HFF-Myc (cell line): ENCODE data around the gene TNFRSF14.
A peak's percentile ranks its signal among the peaks of the same experiment; 100 is the strongest.

Experiments
- DNase-seq: peaks from one replicate; pipeline ENCODE4 v3.0.0-alpha.2; 2011; ENCODE audit warnings: low read depth; ENCODE audit errors: extremely low read depth
- H3K4me3 ChIP-seq: replicated peaks from 2 replicates; pipeline ENCODE4 v1.5.1; 2011; ENCODE audit warnings: low read depth, mild to moderate bottlenecking, control low read depth, low read length
- TF ChIP-seq, protein P1 (sequence below): IDR thresholded peaks from 2 replicates; pipeline ENCODE4 v1.5.1; 2012; ENCODE audit warnings: mild to moderate bottlenecking, low read depth, low read length, control low read depth; ENCODE audit errors: missing control alignments

TNFRSF14 gene

GRCh38 chr1:2538872-2539271 lies 17.3 kb upstream of the TNFRSF14 start:
- no peak for DNase-seq
- TF ChIP-seq, protein P1, sequence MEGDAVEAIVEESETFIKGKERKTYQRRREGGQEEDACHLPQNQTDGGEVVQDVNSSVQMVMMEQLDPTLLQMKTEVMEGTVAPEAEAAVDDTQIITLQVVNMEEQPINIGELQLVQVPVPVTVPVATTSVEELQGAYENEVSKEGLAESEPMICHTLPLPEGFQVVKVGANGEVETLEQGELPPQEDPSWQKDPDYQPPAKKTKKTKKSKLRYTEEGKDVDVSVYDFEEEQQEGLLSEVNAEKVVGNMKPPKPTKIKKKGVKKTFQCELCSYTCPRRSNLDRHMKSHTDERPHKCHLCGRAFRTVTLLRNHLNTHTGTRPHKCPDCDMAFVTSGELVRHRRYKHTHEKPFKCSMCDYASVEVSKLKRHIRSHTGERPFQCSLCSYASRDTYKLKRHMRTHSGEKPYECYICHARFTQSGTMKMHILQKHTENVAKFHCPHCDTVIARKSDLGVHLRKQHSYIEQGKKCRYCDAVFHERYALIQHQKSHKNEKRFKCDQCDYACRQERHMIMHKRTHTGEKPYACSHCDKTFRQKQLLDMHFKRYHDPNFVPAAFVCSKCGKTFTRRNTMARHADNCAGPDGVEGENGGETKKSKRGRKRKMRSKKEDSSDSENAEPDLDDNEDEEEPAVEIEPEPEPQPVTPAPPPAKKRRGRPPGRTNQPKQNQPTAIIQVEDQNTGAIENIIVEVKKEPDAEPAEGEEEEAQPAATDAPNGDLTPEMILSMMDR = no peak
- H3K4me3 ChIP-seq = no peak overlapping the region

DNA sequence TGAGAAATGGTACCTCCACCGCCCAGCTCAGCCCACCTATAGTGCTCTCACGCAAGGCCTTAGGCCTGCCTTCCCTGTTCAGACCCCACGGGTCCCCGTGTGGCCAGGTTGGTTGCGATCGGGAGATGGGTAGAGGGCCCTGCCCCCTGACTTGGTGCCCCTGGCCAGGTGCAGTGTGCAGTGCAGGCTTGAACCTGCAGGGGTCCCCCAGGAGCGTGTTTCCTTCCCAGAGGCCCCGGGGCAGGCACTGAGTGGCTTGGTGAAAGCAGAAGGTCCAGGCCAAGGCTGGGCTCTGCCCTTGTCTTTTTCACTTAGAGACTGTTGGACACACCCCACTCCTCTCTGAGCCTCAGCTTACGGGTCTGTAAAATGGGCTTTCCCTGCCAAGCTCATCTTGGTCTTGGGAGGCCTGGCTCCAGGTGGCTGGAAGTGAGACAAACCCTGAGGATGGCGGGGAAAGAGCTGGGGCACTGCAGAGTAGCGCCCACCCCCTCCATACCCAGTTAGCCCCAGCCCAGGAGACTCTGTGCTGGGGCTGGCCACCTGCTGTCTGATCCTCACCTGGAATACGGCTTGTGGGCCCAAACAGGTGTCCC lies 16.8 kb upstream of the TNFRSF14 start:
- no peak overlapping the region for H3K4me3 ChIP-seq
- DNase-seq = no peak
- TF ChIP-seq, protein P1 = peak; percentile 33

DNA sequence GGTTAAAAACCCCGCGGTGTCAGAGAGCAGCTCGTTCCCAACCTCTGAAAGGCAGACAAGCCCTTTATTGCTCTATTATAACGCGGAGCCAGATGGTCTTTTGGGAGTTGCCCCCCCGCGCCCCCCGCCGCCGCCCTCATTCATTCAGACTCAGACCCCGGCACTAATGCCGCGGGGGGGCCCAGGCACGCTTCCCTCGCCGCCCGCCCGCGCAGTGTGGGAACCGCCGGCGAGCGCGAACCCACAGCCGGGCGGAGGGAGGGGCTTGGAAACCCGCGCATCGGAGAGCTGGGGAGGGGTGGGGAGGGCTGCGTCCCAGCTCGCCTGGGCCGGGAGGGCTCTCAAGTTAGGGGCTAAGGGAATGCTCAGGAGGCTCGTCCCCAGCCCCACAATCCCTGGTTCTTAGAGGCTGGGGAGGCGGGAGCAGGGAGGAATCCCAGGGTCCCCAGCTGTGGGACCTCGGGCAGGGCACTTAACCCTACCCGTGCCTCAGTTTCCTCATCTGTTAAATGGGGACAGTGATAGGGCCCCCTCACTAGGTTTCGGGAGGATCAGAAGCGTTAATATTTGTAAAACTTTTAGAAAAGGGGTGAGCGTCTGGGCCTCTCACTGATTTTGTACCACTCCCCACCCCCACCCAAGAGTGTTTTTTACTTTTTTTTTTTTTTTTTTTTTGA lies 15.2 kb upstream of the TNFRSF14 start:
- H3K4me3 ChIP-seq = no peak overlapping the region
- TF ChIP-seq, protein P1 = no peak
- DNase-seq = no peak

GRCh38 chr1:2541619-2542245 lies 14.4 kb upstream of the TNFRSF14 start:
- no peak for DNase-seq
- no peak overlapping the region for H3K4me3 ChIP-seq
- TF ChIP-seq, protein P1 = no peak

DNA sequence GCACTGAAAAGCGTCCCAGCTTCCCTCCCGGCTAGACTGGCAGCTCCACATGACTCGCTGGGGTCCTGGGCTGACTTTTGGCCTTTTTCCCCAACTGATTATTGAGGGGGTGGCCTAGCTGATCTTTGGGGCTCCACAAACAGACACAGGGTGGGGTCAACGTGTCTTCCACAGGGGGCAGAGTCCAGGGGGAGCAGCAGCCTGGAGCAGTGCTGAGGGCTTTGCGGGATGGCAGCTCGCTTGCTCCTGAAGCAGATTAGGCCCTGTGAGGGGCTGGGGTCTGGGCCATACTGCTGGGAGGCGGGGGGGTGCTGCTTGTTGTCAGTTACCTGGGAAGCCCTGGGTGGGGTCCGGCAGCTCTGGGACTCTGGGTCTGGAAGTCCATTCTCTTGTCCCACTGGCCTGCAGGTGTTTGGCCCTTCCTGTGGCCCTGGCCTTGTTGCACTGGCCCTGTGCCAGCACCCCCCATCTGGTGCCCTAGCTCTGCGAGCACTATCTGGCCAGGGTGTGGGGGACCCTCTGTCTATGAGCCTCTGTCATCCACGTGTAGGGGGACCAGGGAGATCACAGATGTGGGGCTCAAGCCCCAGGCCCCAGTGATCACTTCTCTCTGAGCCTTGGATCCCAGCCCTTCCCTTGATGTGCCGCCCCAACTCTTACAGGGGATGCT lies 13.8 kb upstream of the TNFRSF14 start:
- TF ChIP-seq, protein P1 = no peak
- no peak for DNase-seq
- no peak overlapping the region for H3K4me3 ChIP-seq

GRCh38 chr1:2543543-2544092 lies 12.6 kb upstream of the TNFRSF14 start:
- TF ChIP-seq, protein P1 = no peak
- no peak overlapping the region for H3K4me3 ChIP-seq
- DNase-seq = no peak
